ENCODE measurements around the gene ARHGEF40. TPM values are rescaled to one million over a fixed set of nuclear protein-coding genes. Genes with fewer than 3 reads are reported as not detected.

The ARHGEF40 gene
- total RNA-seq, 1 donor from 2014 or later = 6.8 TPM

- no peak for TF ChIP-seq CTCF (IDR thresholded peaks at IDR 0.05; ENCODE audit: insufficient read depth, low read length, severe bottlenecking)
- Histone ChIP-seq H3K27me3 (ENCODE audit: control insufficient read depth, insufficient read depth, low read length) (no peaks in the 10 kb centered on the region), H3K36me3 (ENCODE audit: control insufficient read depth, insufficient read depth, low read length) (peaks cover 1% of the 10 kb centered on the region), H3K4me3 (ENCODE audit: low read depth, low read length) (no peak overlapping the region)
- FAIRE-seq (peak; percentile 7), DNase-seq (ENCODE audit: low read depth) (no peak)
Measured at GRCh38 chr14:21078287-21078686, 8.2 kb downstream of the ARHGEF40 start.

- FAIRE-seq = no peak
- DNase-seq (ENCODE audit: low read depth) = no peak
- no peak for TF ChIP-seq CTCF (IDR thresholded peaks at IDR 0.05; ENCODE audit: insufficient read depth, low read length, severe bottlenecking)
Measured at GRCh38 chr14:21078726-21079125, 8.6 kb downstream of the ARHGEF40 start.

GRCh38 chr14:21081521-21082142 lies 11.5 kb downstream of the ARHGEF40 start:
- FAIRE-seq = no peak
- no peak for TF ChIP-seq CTCF (IDR thresholded peaks at IDR 0.05; ENCODE audit: insufficient read depth, low read length, severe bottlenecking)
- Histone ChIP-seq H3K36me3 (ENCODE audit: control insufficient read depth, insufficient read depth, low read length) (peaks cover 1% of the 10 kb centered on the region), H3K4me3 (ENCODE audit: low read depth, low read length) (no peak overlapping the region), H3K27me3 (ENCODE audit: control insufficient read depth, insufficient read depth, low read length) (no peaks in the 10 kb centered on the region)
- DNase-seq (ENCODE audit: low read depth) = no peak

More at GRCh38 chr14:21078726-21079125, 8.6 kb downstream of the ARHGEF40 start:
- H3K36me3 ChIP-seq (ENCODE audit: control insufficient read depth, insufficient read depth, low read length) = peaks cover 1% of the 10 kb centered on the region
- H3K4me3 ChIP-seq (ENCODE audit: low read depth, low read length) = no peak overlapping the region
- H3K27me3 ChIP-seq (ENCODE audit: control insufficient read depth, insufficient read depth, low read length) = no peaks in the 10 kb centered on the region

- no peak for TF ChIP-seq CTCF (IDR thresholded peaks at IDR 0.05; ENCODE audit: insufficient read depth, low read length, severe bottlenecking)
- Histone ChIP-seq H3K36me3 (ENCODE audit: control insufficient read depth, insufficient read depth, low read length) (peaks cover 1% of the 10 kb centered on the region), H3K27me3 (ENCODE audit: control insufficient read depth, insufficient read depth, low read length) (no peaks in the 10 kb centered on the region), H3K4me3 (ENCODE audit: low read depth, low read length) (no peak overlapping the region)
- DNase-seq (ENCODE audit: low read depth) = no peak
- FAIRE-seq = no peak
Measured at GRCh38 chr14:21083565-21084325, 13.6 kb downstream of the ARHGEF40 start.

- Histone ChIP-seq H3K4me3 (ENCODE audit: low read depth, low read length) (no peak overlapping the region), H3K27me3 (ENCODE audit: control insufficient read depth, insufficient read depth, low read length) (no peaks in the 10 kb centered on the region), H3K36me3 (ENCODE audit: control insufficient read depth, insufficient read depth, low read length) (peaks cover 1% of the 10 kb centered on the region)
- no peak for DNase-seq (ENCODE audit: low read depth)
- FAIRE-seq = no peak
- TF ChIP-seq CTCF (IDR thresholded peaks at IDR 0.05; ENCODE audit: insufficient read depth, low read length, severe bottlenecking) = no peak
Measured at GRCh38 chr14:21084396-21084795, 14.3 kb downstream of the ARHGEF40 start.

Data from bronchial epithelial cell (primary cell).